Activated CD4-positive, CD25-positive, alpha-beta regulatory T cell treated with anti-CD3 and anti-CD28 coated beads, Interleukin-2, amount 50 U/mL, for 24 hours (primary cell): Measurements from ENCODE around the gene SRSF9.
"Not testable (repeated sequence)": the region's sequence is repeated elsewhere in the genome, so short reads cannot be mapped to it uniquely, and the experiment has no call there.

Experiments
- ATAC-seq, 2 donors: fragments of 150-1000 bp; cut with Tn5 transposase; one replicate each; pipeline ENCODE4 v1.10.0; 2021; ENCODE audit warnings: mild to moderate bottlenecking in 1 of 2, moderate library complexity in 1 of 2

The SRSF9 gene

DNA sequence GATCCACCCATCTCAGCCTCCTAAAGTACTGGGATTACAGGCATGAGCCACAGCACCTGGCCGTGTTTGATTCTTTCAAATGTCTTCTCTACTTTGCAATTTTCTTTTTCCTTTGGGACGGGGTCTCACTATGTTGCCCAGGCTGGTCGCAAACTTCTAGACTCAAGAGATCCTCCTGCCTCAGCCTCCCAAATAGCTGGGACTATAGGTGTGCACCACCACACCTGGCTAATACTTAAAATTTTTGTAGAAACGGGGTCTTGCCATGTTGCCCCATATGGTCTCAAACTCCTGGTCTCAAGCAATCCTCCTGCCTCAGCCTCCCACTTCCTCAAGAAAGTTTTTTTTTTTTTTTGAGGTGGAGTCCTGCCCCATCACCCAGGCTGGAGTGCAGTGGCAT is 21.6 kb downstream of the SRSF9 start:
- no peak for ATAC-seq

DNA sequence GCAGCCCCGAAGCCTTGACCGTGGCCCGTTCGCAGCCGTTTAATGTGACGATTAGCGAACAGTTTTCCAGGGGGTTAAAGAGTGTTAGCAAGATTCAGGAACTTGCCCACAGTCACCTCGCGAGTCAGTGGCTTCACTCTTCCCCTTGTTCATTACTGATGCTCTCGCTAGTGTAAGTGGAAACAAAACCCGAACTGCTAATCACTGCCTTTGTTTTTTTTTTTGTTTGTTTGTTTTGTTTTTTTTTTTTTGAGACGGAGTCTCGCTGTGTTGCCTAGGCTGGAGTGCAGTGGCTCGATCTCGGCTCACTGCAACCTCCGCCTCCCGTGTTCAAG is 22.7 kb downstream of the SRSF9 start:
- not testable (repeated sequence) for ATAC-seq

DNA sequence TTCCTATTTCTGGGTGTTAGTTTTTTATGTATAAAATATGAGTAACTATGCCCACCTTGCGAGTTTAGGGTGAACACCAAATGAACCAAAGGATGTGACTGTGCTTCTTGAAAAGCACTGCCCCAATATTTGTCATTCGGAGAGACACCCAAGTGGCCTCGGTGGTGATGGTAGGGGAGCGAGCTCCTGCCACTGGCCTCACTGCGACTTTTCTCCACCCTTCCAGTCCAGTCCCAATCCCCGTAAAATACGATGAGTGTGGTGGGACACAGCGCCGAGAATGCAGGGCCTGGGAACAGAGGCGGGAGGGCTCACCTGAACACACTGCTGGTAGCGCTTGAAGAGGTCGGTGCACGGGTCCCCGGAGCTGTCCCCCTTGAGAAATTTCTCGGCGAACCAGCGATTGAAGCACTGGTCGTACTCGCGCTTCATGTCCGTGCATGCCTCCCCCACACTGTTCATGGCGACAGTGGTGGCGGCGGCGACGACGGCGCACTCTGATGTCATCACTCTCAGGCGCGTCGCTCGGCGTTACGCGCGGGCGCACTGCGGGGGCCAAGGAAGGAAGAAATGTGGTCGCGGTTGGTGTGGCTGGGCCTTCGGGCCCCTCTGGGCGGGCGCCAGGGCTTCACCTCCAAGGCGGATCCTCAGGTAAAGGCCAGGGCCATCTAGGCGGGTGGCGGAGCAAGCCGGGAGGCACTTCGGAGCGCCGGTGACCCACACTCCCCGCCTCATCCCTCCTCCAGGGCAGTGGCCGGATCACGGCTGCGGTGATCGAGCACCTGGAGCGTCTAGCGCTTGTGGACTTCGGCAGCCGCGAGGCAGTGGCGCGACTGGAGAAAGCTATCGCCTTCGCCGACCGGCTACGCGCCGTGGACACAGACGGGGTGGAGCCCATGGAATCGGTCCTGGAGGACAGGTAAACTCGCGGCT is 23.4 kb downstream of the SRSF9 start, which contains the start of the genes GATC and TRIAP1:
TSS of gene GATC (plus strand) at position 534 of the 933 bp plus-strand sequence. CDS start at position 571, 37 bp downstream.
TSS of gene TRIAP1 (minus strand) at position 474 of the 933 bp plus-strand sequence. CDS start at position 462, 12 bp downstream.
- ATAC-seq: peak; percentile 95 to 96

DNA sequence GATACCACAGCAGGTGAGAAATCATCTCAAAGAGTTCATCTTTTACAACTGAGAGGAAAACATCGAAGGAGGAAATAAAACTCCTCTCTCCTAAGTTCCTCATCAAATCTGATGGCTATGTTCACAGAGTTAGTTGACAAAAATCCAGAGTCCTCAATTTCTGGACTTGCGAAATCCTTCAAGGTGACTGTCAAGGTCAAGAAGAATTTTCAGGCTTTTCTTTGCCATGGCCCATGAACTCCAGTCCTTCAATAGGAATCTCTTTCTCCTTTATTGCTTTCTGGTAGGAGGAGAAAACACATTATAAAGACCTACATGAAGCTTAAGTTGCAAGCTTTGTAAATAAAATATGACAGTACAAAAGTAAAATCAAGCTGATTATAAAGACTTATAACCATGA is 24.9 kb downstream of the SRSF9 start:
- ATAC-seq: no peak

DNA sequence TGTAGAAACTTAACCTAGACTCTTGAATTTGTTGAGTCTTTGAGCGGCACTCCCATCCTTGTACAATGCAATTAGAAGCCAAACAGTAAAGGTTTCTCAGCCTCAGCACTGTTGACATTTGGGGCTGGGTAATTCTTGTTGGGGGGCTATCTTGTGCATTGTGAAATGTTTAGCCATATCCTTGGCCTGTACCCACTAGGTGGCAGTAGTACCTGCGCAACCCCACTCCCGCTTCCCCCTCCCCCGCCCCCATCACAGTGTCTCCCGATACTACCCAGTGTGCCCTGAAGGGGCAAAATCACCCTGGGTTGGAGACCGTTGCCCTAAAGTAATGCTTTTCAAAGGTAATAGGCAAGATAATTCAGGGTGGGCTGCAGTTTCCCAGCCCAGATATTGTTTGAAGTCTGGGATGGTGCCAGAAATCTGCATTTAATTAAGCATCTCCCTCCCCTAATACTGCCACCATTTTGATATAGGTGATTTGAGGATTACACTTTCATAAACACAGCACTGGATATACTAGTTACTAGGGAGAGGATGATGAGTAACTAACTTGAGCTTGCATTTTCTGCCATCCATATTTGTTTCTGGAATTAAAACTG is 29.8 kb downstream of the SRSF9 start:
- ATAC-seq: peak; percentile 40 to 45

DNA sequence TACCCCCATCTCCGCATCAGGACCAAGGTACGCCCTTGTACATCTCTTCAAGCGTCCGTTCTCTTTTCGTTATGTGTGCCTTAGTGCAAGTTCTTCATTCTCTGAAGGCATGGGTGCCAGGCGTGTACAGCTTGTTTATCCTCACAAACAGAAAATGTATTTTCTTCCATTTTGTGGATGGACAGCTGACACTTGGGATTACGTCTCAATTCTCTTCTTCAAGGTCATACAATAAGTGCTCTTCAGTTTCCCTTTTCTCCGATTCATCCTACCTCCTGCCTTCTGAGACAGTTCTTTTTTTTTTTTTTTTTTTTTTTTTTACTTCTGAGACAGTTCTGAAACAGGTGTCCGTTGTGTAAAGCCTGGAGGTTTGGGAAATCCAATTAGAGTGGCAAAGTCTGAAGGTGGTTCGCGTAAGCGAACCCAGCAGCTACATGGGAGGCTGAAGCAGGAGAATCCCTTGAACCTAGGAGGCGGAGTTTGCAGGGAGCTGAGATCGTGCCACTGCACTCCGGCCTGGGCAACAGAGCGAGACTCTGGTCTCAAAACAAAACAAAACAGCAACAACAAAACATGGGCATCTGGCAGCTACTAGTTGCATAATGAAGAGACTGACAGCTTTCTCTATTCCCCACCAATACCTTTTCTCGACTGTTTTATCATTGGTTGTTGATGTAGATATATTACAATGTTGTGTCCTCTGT is 30.9 kb downstream of the SRSF9 start:
- ATAC-seq: no peak

DNA sequence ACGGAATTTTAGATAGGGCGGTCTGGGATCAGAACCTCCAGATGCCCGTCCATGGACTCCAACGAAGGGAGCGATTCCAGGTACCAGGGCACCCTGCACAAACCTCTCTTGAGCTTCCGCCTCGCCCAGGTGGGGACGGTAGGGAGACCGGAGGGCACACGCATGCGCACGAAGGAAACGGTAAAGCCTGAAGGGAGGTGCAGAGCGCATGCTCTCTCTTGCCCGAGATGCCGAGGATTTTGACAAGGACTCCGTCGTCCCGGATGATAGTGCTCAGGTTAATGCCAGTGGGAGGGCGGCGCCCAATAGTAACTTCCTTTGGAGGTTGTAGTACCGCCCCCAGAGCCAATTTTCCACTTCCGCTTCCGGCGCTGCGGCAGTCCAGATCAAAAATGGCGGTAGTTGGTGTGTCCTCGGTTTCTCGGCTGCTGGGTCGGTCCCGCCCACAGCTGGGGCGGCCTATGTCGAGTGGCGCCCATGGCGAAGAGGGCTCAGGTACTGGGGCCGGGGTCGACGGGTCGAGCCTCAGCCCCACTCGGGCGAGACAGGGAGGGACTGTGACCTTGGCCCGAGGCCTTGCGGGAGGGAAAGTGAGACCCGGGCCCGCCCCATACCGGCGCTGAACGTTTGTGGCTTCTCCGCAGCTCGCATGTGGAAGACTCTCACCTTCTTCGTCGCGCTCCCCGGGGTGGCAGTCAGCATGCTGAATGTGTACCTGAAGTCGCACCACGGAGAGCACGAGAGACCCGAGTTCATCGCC is 31.6 kb downstream of the SRSF9 start, which contains the start of gene COX6A1:
TSS of gene COX6A1 (plus strand) at position 379 of the 760 bp plus-strand sequence. CDS start at position 393, 14 bp downstream.
- ATAC-seq: peak; percentile 97

DNA sequence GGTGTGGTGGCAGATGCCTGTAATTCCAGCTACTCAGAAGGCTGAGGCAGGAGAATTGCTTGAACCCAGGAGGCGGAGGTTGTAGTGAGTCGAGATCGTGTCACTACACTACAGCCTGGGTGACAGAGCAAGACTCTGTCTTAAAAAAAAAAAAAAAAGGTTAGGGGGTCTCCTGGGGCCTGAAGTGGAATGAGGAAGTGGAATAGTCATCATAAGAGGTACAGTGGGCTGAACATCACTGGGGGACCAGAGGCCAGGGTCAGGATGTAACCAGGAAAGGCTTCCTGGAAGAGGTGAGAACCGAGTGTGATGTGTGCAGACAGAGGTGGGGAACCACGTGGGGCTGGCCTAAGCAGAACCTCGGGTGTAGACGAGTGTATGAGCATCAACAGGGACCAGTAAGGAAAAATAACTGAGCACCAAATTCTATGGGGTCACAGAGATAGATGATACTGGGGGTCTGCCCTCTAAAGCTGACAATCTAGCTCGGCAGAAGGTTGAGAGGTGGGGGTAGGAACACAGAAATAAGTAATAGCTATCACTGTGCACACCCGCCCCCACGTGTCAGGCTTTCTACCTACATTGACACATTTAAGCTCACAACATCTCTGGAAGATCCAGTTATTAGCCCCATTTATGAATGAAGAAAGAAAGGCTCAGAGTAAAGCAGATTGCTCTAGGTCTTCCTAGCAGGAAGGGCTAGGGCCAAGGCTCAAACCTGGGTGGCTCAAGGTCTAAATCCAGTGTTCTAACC is 36.6 kb downstream of the SRSF9 start:
- ATAC-seq: no peak

DNA sequence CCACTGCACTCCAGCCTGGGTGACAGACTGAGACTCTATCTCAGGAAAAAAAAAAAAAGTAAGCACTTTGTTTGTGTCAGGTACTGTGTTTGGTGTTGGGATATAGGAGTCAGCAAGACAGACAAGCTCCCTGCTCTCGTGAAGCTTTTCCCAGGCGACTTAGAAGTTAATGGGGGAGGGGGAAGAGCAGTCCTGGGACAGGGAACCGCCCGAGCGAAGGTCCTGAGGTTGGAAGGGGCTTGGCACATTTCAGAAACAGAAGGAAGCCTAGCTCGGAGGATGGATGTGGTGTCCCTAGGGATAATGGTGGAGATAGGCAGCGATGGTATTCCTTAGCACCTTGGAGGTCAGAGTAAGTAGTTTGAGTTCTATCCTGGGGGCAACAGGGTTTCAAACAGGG is 40.2 kb downstream of the SRSF9 start:
- no peak for ATAC-seq

DNA sequence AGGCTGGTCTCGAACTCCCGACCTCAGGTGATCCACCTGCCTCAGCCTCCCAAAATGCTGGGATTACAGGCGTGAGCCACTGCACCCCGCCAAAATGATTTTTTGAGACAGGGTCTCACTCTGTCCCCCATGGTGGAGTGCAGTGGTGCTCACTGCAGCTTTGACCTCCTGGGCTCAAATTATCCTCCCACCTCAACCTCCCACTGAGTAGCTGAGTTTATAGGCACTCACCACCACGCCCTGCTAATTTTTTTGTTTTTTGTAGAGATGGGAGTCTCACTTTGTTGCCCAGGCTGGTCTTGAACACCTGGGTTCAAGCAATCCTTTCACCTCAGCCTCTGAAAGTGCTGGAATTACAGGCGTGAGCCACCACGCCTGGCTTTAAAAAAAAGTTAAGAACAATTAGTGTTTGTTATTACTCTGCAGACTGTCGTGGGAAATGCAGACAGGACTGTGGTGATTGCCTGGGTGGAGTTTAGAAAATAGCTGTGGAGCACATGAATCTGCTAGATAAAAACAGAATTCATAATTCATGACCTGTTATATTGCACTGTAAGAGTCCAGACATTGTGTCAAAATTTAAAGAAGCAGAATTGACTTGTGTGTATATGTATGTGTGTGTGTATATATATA is 40.8 kb downstream of the SRSF9 start:
- no peak for ATAC-seq

DNA sequence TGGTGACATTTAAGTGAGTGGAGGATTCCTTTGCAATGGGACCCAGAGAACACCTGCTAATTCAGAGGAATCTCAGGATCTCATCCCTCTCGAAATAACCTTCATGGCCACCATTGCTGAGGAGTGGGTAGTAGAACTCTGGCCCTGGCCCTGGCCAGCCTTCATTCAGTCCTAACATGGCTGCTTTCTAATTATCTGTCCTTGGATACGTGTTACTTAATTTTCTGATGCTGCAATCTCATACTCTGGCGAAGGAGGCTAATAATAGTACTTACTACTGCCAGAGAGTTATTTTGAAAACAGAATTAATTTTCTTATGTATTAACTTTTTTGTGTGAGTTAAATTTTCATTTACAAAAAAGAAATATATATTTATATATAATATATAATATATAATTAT is 43.8 kb downstream of the SRSF9 start:
- no peak for ATAC-seq

DNA sequence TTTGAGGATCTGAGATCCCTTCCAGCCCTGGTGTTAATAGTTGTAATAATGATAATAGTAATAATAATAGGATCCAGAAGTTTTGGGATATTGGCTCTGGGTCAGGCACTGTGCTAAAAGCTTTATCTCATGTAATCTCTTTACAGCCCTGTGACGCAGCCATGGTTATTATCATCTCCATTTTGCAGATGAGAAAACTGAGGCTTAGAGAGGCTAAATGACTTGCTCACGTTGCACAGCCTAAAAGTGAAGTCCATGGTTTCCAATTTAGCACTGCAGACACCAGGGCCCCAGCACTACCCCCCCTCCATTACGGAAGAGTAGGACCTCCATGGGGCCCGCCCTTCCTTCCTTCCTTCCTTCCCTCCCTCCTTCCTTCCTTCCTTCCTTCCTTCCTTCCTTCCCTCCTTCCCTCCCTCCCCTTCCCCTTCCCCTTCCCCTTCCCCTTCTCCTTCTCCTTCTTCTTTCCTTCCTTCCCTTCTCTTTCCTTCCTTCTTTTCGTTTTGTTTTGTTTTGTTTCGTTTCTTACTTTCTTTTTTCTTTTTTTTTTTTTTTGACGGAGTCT is 46.6 kb downstream of the SRSF9 start:
- ATAC-seq: no peak

DNA sequence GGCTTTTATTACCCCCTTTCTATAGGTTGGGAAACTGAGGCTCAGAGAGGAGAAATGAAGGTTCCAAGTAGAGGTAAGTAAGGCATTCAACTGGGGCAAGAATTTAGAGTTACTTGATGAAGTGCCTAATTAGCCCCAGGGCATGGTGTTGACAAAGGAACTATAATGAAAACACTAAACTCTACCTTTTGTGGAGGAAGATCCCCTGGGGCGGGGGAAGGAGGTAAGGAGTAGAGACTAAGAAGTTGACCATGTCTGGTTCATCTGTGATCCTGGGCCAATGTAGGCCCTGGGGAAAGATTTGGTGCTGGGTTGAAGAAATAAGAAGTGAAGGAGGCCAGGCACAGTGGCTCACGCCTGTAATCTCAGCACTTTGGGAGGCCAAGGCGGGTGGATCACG is 47.8 kb downstream of the SRSF9 start:
- ATAC-seq: no peak

DNA sequence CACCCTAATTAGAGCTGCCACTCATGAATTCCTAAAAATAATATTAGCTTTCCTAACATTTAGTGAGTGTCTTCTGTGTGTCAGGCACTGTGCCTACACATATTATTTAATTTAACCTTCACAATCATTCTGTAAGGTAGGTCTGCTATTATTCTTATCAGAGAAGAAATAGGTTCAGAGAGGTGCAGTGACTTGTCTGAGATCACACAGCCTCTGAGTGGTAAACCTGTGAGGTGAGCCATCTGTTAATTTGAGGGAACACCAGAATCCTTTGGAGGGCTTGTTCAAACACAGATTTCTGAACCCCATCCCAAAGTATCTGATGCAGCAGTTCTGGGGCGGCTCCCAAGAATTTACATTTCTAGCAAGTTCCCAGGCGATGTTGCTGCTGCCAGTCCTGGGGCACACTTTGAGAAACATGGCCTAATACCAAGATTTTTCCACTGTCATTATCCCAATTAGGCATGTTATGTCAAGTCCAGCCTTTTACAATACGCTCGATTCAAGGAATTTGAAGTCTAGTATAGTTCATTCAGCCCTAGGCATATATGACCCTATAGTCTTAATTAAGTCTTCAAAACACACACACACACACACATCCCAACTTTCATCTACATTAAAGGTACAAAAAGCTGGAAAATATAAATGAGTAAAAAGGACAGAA is 51.5 kb downstream of the SRSF9 start:
- ATAC-seq: no peak

DNA sequence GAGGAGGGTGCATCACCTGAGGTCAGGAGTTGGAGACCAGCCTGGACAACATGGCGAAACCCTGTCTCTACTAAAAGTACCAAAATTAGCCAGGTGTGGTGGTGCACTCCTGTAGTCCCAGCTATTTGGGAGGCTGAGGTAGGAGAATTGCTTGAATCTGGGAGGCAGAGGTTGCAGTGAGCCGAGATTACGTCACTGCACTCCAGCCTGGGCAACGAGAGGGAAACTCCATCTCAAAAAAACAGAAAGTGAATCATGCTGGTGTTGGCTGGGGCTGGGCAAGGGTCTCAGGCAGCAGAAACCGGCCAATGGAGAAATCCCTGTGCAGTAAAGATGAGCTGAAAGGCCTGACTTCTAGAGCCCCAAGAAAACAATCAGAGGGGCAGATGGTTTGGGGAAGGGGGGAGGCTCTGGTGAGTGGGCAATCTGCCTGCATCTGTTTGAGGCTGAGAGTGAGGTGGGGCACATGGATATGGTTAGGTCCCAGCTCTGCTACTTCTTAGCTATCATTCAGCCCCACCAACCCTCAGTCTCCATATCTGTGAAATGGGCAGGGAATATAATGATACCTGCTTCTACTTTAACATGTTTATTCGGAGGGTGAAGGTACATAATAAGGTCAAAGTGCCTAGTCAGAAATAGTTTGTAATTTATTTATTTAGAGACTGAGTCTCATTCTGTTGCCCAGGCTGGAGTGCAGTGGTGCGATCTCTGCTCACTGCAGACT is 52.9 kb downstream of the SRSF9 start:
- ATAC-seq: no peak

DNA sequence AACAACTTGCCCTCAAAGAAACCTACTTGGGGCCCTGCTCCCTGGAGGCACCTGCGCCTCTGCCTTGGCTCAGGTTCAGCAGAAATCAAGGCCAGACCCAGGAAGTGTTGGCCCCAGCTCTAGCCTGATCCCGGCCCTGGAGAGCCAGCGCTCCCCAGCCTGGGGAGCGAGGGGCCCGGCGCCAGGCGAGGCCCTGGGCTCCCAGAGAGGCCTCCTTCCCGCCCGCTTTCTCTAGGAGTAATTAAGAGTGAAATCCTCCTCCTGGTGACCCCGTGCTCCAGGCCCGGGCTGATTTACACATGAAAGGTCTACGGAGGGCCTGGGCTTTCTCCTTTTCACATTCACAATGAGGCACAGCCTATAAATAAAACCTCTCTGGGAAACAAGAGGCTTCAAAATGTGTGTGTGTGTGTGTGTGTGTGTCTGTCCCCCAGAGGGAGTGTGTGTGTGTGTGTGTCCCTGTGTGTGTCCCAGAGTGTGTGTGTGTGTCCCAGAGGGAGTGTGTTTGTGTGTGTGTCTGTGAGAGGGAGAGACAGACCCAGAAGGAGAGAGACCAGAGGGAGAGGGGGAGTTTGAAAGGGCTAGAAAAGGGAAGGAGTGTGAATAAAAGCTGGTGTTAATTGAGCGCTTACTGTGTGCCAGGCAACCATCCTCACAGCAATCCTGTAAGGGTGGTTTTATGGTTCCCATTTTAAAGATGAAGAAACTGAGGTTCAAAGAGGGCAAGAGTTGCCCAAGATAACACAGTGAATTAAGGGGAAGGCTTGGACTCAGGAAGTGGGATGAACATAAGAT is 55.5 kb downstream of the SRSF9 start:
- no peak for ATAC-seq

DNA sequence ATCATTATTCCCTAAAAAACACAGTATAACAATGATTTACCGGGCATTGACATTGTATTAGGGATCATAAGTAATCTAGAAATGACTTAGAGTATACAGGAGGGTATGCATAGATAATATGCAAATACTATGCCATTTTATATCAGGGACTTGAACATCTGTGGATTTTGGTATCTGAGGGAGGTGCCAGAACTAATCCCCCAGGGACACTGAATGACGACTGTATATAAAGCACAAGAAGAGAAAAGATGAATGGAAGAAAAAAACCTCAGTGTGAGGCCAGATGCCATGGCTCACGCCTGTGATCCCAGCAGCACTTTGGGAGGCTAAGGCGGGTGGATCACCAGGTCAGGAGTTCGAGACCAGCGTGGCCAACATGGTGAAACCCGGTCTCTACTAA is 57.1 kb downstream of the SRSF9 start:
- no peak for ATAC-seq
